GM19023 (cell line): ENCODE results near the gene CNTN1.

Source experiments
- ATAC-seq: cut with Tn5 transposase; IDR thresholded peaks from one replicate; pipeline ENCODE4 v1.9.1; 2021; ENCODE audit warnings: mild to moderate bottlenecking, moderate library complexity; ENCODE audit not compliant: unreplicated experiment

Gene CNTN1

GRCh38 chr12:40768125-40768864 is 76.1 kb downstream of the CNTN1 start:
- ATAC-seq, result no peak

GRCh38 chr12:40769846-40770245 is 77.6 kb downstream of the CNTN1 start:
- no peak for ATAC-seq

- ATAC-seq, result no peak
These were observed 78.5 kb downstream of the CNTN1 start for GRCh38 chr12:40770781-40771180.

- no peak for ATAC-seq
These were observed 83.4 kb downstream of the CNTN1 start for GRCh38 chr12:40775661-40776060.

- no peak for ATAC-seq
These were observed 91.9 kb downstream of the CNTN1 start for GRCh38 chr12:40784102-40784501.

- no peak for ATAC-seq
These were observed 96.0 kb downstream of the CNTN1 start for GRCh38 chr12:40788276-40788675.

- ATAC-seq, result no peak
These were observed 100.7 kb downstream of the CNTN1 start for GRCh38 chr12:40792792-40793386.

GRCh38 chr12:40793471-40793870 is 101.2 kb downstream of the CNTN1 start:
- ATAC-seq, result no peak

- no peak for ATAC-seq
These were observed 101.8 kb downstream of the CNTN1 start for GRCh38 chr12:40794087-40794486.

- ATAC-seq, result no peak
These were observed 108.8 kb downstream of the CNTN1 start for GRCh38 chr12:40801082-40801481.

GRCh38 chr12:40801861-40802260 is 109.6 kb downstream of the CNTN1 start:
- no peak for ATAC-seq

GRCh38 chr12:40802656-40803055 is 110.4 kb downstream of the CNTN1 start:
- no peak for ATAC-seq

- ATAC-seq, result no peak
These were observed 127.3 kb downstream of the CNTN1 start for GRCh38 chr12:40819436-40820108.

GRCh38 chr12:40820794-40821484 is 128.7 kb downstream of the CNTN1 start:
- ATAC-seq, result no peak

- no peak for ATAC-seq
These were observed 132.9 kb downstream of the CNTN1 start for GRCh38 chr12:40825156-40825555.

GRCh38 chr12:40827683-40828592 is 135.7 kb downstream of the CNTN1 start:
- no peak for ATAC-seq

GRCh38 chr12:40828593-40828990 is 136.4 kb downstream of the CNTN1 start:
- no peak for ATAC-seq

GRCh38 chr12:40829738-40830144 is 137.5 kb downstream of the CNTN1 start:
- ATAC-seq, result no peak

GRCh38 chr12:40831916-40832315 is 139.7 kb downstream of the CNTN1 start:
- no peak for ATAC-seq

- no peak for ATAC-seq
These were observed 140.4 kb downstream of the CNTN1 start for GRCh38 chr12:40832668-40833067.
